HG03045 (cell line): ENCODE data around the gene CACNA1I.
"Not testable (repeated sequence)": the region's sequence is repeated elsewhere in the genome, so short reads cannot be mapped to it uniquely, and the experiment has no call there.

Source experiments
- ATAC-seq: cut with Tn5 transposase; IDR thresholded peaks from one replicate; pipeline ENCODE4 v1.9.1; 2021; ENCODE audit warnings: mild to moderate bottlenecking, moderate library complexity; ENCODE audit not compliant: unreplicated experiment

CACNA1I gene

GRCh38 chr22:39570665-39571064, at the start of gene CACNA1I:
CACNA1I (plus strand) TSS chr22:39570753; CDS start chr22:39570753, 0 bp downstream.
- no peak for ATAC-seq

- ATAC-seq, result not testable (repeated sequence)
These were observed 49.3 kb upstream of the CACNA1I start for GRCh38 chr22:39521106-39521885.

- ATAC-seq, result not testable (repeated sequence)
These were observed 48.5 kb upstream of the CACNA1I start for GRCh38 chr22:39522091-39522490.

- no peak for ATAC-seq
These were observed 47.8 kb upstream of the CACNA1I start for GRCh38 chr22:39522567-39523300.

- ATAC-seq, result no peak
These were observed 46.3 kb upstream of the CACNA1I start for GRCh38 chr22:39524089-39524752.

- ATAC-seq, result no peak
These were observed 45.5 kb upstream of the CACNA1I start for GRCh38 chr22:39524753-39525657.

- no peak for ATAC-seq
These were observed 44.9 kb upstream of the CACNA1I start for GRCh38 chr22:39525658-39525975.

GRCh38 chr22:39526736-39527171, 43.8 kb upstream of the CACNA1I start:
- no peak for ATAC-seq

- no peak for ATAC-seq
These were observed 43.0 kb upstream of the CACNA1I start for GRCh38 chr22:39527481-39527961.

GRCh38 chr22:39528080-39528661, 42.4 kb upstream of the CACNA1I start:
- no peak for ATAC-seq

GRCh38 chr22:39528681-39529486, 41.7 kb upstream of the CACNA1I start:
- ATAC-seq, result no peak

GRCh38 chr22:39529487-39529851, 41.1 kb upstream of the CACNA1I start:
- ATAC-seq, result no peak

- no peak for ATAC-seq
These were observed 40.4 kb upstream of the CACNA1I start for GRCh38 chr22:39530116-39530515.

- ATAC-seq, result no peak
These were observed 39.7 kb upstream of the CACNA1I start for GRCh38 chr22:39530692-39531331.

GRCh38 chr22:39532215-39533073, 38.1 kb upstream of the CACNA1I start, which contains the start of gene RPS19BP1:
RPS19BP1 (minus strand) TSS chr22:39532748; CDS start chr22:39532738, 10 bp downstream.
- peak; percentile 75 for ATAC-seq

GRCh38 chr22:39534092-39534506, 36.5 kb upstream of the CACNA1I start:
- no peak for ATAC-seq

GRCh38 chr22:39534591-39535356, 35.8 kb upstream of the CACNA1I start:
- ATAC-seq, result no peak
